Ramos (cell line): ENCODE results near the gene RSRC1.

ENCODE experiments used
- in situ Hi-C: fragments of 300-500 bp; cut with MboI; formaldehyde crosslinking; loops from one replicate; pipeline ENCODE4 v1.14.3; 2022; ENCODE audit warnings: low sequenced_read_pairs; ENCODE audit not compliant: unreplicated experiment

RSRC1 gene

DNA sequence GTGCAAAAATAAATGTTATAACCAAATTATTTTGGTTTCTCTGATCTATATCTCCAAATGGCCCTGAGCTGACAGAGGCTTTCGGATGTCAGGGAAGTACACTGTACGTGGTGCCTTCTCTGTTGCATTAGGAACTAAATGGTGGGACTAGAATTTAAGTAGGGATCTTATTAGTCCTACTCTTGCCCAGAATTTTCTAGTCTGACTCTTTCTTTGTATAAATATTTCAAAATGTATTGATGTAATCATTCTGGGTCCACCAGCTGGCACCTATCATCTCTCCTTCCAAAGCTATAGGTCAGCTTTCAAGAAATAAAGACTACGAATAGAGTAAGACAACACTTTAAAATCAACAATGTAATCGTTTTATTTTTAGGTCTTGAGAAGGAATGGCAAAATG lies 438.8 kb downstream of the RSRC1 start:
- in situ Hi-C loops: loop anchor here (25.0 kb wide), 1 partner anchor 686 kb away; no protein-coding TSS in a partner anchor

DNA sequence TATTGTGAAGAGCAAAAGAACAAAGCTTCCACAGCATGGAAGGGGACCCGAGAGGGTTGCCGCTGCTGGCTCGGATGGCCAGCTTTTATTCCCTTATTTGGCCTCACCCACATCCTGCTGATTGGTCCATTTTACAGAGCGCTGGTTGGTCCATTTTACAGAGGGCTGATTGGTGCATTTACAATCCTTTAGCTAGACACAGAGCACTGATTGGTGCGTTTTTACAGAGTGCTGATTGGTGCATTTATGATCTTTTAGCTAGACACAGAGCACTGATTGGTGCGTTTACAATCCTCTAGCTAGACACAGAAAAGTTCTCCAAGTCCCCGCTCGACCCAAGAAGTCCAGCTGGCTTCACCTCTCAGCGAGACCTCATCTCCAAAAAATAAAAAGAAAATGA lies 440.0 kb downstream of the RSRC1 start:
- in situ Hi-C loops: loop anchor here (25.0 kb wide), 1 partner anchor 688 kb away; no protein-coding TSS in a partner anchor

DNA sequence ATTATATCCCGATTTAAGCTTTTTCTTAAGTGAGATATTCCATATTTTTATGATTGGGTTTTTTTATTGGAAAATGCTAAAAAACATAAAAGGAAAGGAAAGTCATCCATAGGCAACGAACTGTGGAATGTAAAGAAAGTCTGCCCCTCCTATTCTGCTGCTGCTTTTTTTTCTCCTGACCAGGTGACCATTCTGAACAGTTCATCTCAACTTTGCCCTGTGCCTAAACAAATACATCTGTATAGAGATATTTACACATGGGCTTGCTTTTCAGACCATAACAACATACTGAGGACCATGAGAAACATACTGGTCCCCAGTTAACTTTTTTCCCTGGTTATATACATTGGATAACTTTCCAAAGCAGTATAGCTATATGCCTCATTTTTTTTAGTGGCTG lies 442.2 kb downstream of the RSRC1 start:
- in situ Hi-C loops: no loop called here

DNA sequence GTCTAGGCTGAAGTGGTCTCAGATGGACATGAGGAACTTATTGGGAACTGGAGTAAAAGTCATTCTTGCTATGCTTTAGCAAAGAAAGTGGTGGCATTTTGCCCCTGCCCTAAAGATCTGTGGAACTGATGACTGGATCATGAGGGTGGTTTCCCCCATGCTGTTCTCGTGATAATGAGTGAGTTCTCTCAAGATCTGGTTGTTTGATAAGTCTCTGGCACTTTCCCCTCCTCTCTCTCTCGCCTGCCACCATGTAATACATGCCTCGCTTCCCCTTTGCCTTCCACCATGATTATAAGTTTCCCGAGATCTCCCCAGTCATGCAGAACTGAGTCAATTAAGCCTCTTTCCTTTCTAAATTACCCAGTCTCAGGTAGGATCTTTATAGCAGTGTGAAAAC lies 449.6 kb downstream of the RSRC1 start:
- in situ Hi-C loops: no loop called here

DNA sequence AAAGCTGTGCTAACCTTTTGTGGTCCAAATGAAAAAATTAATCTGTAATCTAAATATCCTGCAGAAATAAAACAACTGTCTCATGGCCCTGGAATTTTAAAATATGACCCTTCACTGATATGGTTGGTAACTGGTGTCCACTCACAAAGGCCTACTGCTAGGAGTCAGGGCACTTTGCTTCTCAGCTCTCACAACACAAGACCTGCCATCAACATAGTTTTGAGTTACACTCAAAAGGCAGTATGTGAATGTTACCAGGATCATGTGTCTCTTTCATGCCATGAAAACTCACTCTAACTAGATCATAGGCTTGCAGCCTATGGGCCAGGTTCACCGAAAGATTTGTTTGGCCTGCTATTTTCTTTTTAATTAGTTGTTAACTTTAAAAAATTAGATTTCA lies 451.1 kb downstream of the RSRC1 start:
- in situ Hi-C loops: no loop called here

DNA sequence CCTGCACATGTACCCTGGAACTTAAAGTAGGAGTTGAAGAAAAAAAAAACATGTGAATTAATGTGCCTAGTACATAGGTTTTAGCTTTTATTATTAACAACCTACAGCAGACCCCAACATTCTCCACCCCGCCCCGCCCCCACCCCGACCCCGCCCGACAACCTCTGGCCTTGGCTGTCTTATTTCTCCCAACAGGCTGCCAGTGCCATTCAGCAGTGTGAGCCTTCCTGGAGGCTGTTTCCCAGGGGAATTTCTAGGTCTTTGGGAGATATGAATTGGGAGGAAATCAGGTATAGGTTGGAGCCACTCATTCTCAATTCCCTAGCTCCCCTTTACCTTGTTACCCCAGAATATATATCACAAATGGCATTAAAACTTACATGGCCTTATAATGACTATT lies 452.8 kb downstream of the RSRC1 start:
- in situ Hi-C loops: no loop called here

DNA sequence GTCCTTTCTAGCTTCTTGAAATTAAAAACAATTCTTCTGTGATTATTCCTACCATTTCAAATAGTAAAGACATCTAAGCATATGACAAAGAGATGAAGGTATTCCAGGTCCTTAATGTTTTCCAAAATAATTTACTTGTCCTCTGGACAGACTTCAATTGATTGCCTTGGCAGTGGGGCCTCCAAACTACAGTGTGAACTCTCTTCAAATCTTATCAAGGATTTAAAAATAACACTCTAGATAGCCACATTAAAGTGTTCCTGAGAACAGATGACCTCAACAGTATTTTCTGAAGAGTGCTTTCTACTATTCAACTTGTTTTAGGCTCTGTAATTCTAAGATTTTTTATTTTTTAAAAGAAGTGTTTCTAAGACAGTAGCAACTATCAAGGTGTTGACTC lies 453.2 kb downstream of the RSRC1 start:
- in situ Hi-C loops: no loop called here

DNA sequence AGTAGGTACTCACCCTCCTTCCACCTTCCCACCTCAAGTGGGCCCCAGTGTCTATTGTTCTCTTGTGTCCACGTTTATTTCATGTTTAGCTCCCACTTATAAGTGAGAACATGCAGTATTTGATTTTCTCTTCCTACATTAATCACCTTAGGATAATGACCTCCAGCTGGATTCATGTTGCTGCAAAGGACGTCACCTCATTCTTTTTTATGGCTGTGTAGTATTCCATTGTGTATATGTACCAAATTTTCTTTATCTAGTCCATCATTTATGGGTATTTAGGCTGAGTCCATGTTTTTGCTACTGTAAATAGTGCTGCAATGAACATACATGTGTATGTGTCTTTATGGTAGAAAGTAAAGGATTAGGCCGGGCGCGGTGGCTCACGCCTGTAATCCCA lies 455.2 kb downstream of the RSRC1 start:
- in situ Hi-C loops: no loop called here

DNA sequence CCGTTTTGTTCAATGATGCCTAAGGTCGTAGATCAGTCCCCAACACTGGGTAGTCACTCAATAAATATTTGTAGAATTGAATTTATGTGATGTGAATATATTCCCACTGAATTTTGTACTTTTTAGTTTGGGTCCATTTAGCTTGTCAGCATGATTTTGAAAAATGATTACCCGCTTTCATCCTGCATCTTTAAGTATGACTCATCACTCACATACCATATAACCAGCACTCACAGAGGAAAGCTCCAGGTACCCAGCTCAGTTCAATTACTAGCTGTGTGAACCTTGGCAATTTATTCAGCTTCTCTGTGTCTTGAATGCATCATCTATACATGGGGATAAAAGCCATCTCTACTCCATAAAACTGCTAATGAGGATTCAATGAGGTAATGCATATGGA lies 458.9 kb downstream of the RSRC1 start:
- in situ Hi-C loops: no loop called here

DNA sequence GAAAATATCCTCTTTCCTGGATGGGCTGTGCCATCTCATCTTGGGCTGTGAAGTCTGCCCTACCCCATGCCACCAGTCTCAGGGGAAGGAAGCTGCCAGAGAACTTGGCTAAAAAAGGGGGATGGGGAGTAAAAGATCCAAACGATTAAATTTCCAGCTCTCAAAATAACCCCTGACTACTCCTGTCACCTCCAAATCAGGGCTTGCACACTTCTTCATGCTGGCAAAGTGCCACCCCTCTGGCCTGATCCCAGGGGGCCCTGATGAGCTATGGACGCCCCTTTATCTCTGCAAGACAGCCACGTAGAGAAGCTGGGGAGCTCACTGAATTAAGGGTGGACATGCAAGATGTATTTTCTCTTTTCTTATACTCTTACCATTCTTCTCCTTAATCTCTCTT lies 459.9 kb downstream of the RSRC1 start:
- in situ Hi-C loops: no loop called here

DNA sequence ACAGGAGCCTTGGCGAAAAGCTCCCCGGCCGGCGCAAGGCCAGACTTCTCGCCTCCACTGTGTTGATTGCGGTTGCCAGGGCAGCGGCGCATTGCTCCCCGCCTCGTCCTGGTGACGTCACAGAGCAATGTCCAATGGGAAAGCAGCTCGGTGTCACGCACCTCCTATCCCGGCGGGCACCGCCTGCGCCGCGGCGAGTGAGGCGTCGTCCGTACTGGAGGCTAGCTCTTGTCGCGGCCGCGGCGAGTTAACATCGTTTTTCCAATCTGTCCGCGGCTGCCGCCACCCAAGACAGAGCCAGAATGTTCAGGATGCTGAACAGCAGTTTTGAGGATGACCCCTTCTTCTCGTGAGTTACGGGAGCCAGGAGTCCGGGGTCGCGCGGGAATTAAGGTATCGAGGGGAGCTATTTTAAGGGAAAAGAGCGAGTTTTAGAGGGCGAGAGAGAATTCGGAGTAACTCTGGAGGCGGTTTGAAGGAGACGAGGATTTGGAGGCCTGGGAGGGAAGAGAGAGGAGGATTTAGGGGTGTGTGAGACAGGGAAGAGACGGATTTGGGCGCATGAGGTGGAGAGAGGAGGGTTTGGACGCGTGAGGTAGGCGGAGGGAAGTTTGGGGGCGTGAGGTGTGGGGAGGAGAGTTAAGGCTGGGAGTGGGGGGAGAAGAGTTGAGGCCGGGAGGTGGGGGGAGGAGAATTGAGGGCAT lies 461.3 kb downstream of the RSRC1 start, which contains the start of gene MLF1:
MLF1 (plus strand) TSS at position 196 of the 704 bp plus-strand sequence; CDS start at position 303, 107 bp downstream.
- in situ Hi-C loops: no loop called here

DNA sequence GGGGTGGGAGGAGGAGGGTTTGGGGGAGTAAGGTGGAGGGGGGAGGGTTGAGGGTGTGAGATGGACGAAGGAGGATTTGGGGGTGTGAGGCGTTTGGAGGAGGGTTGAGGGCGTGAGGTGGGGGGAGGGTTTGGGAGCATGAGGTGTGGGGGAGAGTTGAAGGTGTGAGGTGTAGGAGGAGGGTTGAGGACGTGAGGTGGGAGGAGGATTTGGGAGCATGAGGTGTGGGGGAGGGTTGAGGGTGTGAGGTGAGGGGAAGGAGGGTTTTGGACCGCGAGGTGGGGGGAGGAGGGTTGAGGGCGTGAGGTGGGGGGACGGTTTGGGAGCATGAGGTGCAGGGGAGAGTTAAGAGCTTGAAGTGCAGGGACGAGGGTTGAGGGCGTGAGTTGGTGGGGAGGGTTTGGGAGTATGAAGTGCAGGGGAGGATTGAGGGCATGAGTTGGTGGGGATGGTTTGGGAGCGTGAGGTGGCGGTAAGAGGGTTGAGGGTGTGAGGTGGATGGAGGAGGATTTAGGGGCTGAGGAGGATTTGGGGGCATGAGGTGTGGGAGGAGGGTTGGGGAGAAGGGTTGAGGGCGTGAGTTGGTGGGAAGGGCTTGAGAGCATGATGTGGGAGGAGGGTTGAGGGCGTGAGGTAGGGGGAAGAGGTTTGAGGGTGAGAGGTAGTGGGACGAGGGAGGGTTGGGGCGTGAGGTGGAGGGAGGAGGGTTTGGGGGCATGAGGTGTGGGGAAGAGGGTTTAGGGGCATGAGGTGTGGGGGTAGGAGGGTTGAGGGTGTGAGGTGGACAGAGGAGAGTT lies 462.3 kb downstream of the RSRC1 start:
- in situ Hi-C loops: no loop called here

DNA sequence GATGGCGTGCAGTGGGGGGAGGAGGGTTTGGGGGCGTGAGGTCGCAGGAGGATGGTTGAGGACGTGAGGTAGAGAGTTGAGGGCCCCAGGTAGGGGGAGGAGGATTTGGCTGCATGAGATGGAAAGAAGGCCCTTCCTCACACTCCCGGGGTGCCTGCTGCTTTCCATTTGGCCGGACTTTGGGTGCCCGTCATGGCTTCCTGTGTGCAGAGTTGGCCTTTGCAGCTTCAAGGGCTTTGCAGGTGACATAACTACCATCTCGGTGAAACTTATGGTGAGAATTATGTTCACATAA lies 462.8 kb downstream of the RSRC1 start:
- in situ Hi-C loops: no loop called here

DNA sequence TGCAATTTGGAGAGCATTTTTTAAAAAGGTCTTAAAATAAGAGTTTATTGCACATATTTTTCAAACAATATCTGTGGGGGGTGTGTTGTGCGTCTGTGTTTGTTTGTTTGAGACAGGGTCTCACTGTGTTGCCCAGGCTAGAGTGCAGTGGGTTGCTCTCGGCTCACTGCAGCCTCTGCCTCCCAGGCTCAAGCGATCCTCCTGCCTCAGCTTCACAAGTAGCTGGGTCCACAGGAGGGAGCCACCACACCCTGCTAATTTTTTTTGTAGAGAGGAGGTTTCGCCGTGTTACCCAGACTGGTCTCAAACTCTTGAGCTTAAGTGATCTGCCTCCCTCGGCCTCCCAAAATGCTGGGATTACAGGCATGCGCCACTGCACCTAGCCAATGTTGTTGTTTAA lies 463.8 kb downstream of the RSRC1 start:
- in situ Hi-C loops: no loop called here

DNA sequence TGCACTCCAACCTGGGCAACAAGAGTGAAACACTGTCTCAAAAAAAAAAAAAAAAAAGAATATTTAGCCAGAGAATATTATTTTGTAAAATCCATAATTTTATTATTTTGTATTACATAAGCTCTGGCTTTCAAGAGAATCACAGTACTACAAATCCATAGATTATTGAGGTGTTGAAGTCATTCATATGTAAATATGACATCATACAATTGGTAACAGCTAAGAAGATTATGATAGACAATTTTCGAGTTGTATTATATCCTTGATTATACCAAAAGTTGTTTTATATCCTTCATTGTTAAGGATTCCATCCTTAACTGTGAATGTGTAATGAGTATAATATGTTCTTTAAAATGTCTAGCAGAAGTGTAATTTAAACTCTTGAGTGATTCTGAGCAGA lies 464.8 kb downstream of the RSRC1 start:
- in situ Hi-C loops: no loop called here

DNA sequence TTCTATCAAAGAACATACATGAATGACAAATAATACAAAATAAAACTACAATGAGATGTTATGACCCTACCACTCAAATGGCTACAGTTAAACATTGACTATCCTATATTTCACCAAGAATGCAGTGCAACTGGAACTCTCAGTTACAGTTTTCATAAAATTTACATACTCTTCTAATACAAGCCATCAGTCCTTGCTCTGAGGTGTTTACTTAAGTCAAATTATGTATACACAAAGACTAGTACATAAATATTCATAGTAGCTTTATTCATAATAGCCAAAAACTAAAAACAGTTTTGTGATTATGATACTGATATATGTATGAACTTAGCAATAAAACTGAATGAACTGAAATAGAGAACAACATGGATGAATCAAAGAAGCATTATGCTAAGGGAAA lies 480.3 kb downstream of the RSRC1 start:
- in situ Hi-C loops: no loop called here
